NCI-H82 treated with DMSO at 0.1 percent for 48 hours (cell line): Measurements from ENCODE around the gene TRPM5.
"Not testable (repeated sequence)": the region's sequence is repeated elsewhere in the genome, so short reads cannot be mapped to it uniquely, and the experiment has no call there.

ENCODE experiments used
- DNase-seq: peaks from one replicate; lab custom pipeline; 2025; ENCODE audit not compliant: unreplicated experiment; lab: John Stamatoyannopoulos, UW

Gene TRPM5, protein sequence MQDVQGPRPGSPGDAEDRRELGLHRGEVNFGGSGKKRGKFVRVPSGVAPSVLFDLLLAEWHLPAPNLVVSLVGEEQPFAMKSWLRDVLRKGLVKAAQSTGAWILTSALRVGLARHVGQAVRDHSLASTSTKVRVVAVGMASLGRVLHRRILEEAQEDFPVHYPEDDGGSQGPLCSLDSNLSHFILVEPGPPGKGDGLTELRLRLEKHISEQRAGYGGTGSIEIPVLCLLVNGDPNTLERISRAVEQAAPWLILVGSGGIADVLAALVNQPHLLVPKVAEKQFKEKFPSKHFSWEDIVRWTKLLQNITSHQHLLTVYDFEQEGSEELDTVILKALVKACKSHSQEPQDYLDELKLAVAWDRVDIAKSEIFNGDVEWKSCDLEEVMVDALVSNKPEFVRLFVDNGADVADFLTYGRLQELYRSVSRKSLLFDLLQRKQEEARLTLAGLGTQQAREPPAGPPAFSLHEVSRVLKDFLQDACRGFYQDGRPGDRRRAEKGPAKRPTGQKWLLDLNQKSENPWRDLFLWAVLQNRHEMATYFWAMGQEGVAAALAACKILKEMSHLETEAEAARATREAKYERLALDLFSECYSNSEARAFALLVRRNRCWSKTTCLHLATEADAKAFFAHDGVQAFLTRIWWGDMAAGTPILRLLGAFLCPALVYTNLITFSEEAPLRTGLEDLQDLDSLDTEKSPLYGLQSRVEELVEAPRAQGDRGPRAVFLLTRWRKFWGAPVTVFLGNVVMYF (N-terminal part only)

GRCh38 chr11:2443881-2444820, at the start of gene TRPM5:
TRPM5 (minus strand) TSS chr11:2444514; CDS start chr11:2423036, 21,478 bp downstream.
- no peak for DNase-seq

DNA sequence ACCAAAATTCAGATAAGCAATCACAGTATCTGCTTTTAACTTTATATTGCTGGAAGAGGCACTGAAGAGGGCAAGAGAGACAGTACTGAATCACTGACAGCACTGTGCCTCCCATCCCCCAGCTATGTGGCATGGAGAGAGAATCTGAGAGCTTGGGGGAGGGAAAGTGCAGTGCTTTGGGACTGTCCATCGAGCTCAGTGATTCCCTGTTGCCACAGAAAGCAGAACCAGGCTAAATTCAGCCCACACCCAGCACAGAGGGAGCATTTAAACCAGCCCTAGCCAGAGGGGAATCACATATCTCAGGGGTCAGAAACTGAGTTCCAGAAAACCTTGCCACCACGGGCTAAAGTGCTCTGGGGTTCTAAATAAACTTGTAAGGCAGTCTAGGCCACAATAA, 44.8 kb upstream of the TRPM5 start:
- DNase-seq, result no peak

- DNase-seq, result no peak
Measured at GRCh38 chr11:2488004-2488403, 43.7 kb upstream of the TRPM5 start.

DNA sequence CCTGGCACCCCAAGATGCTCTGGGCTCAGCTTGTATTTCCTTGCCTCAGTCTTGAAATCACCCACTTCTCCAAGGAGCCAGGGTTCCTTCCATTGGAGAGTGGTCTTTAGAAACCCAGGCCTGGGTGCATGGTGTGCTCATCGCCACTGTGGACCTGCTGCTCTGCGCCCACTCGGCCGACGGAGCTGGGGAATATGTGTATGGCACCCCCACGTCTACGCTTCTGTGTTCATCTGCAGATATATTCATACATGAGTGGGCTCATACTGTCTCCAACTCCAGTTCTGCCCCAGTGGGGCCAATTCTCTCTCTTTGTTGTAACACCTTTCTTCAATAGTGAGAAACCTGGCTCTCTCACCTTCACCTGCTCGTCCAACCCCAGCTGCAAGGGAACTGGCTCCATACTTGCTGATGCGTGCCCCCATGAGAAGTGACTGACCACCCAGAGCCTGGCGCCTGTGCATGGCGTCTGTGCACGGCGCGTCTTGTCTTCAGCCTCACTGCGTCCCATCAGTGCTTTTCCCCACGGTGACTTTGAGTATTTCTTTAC, 40.3 kb upstream of the TRPM5 start:
- no peak for DNase-seq

DNA sequence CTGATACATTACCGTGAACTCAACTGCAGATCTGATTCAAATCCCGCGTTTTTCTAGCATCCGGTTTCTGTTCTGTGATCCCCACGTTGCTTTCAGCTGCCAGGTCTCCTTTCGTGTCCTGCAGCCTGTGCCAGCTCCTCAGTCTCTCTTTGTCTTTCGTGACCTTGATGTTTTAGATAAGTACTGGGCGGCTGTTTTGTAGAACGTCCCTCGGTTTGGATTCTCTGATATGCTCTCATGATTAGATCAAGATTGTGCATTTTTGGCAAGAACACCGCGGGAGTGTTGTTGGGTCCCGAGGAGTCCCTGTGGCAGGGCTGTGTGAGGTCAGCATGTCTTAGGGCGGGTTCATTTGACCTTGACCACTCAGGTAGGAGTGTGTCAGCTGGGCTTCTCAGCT, 39.1 kb upstream of the TRPM5 start:
- no peak for DNase-seq

DNA sequence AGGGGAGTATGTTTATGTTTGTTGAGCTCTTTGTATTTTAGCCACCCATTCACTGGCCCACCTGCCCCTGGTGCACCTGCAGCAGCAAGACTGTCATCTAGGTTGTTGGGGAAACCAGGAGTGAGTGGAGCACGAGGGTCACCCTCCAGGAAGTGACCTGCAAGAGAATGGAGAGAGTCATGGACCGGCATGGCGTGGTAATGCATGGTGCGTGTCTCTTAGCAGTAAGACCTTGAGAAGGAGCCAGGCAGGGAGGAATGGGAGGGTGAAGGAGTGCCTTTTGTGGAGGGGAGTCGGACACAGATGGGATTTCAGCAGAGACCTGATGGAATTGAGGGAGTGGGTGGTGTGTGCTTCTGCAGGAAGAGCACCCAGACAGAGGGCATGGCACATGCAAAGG, 38.4 kb upstream of the TRPM5 start:
- no peak for DNase-seq

DNA sequence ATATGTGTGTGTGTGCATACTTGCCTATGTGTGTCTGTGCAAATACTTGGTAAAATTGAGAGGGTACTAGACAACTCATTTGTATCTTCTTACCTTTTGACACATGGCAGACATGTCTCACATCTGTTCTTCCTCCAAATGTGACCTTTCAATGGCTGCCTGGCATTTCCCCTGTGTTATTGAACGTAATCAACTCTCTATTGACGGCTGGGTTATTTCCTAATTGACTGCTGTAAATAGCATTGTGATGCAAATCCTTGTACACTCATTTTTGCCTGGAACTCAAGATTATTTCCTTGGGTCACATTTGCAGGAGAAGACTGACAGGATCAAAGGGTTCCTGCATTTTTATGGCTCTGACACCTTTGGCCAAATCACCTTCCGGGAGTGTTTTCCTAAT, 37.9 kb upstream of the TRPM5 start:
- DNase-seq, result no peak

- no peak for DNase-seq
Measured at GRCh38 chr11:2481253-2481652, 36.9 kb upstream of the TRPM5 start.

DNA sequence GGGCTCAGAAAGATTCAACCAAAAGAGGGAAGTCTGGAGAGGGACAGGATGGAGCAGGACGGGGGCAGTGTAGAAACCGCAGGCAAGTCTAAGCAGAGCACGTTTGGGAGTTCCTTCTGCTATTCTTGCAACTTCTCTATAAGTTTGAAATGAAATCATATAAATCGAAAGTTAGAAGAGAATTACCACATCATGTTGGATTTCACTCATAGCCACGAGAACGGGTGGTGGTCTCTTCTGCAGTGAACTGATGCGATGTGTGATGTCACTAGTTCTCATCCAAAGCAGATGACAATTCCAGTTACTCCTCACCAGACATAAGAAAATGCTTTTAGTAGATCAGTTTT, 36.5 kb upstream of the TRPM5 start:
- DNase-seq, result no peak

DNA sequence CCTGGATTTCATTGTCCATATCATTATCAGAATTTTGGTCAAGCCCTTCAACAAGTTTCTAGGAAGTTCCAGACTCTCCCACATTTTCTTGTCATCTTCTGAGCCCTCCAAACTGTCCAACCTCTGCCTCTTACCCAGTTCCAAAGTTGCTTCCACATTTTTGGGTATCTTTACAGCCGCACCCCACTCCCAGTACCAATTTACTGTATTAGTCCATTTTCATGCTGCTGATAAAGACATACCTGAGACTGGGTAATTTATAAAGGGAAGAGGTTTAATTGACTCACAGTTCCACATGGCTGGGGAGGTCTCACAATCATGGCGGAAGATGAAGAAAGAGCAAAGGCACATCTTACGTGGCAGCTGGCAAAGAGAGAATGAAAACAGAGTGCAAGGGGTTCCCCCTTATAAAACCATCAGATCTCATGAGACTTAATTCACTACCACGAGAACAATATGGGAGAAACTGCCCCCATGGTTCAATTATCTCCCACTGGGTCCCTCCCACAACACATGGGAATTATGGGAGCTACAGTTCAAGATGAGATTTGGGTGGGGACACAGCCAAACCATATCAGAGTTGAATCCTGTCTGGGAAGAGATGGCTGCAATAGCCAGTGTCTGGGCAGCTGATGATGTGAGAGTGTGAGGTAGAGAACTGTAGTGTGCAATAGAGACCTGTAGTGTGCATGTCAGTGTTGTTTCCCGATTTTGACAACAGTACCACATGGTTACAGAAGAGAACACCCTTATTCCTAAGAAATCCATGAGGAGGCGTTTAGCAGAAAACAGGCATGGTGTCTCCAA, 36.0 kb upstream of the TRPM5 start:
- not testable (repeated sequence) for DNase-seq

DNA sequence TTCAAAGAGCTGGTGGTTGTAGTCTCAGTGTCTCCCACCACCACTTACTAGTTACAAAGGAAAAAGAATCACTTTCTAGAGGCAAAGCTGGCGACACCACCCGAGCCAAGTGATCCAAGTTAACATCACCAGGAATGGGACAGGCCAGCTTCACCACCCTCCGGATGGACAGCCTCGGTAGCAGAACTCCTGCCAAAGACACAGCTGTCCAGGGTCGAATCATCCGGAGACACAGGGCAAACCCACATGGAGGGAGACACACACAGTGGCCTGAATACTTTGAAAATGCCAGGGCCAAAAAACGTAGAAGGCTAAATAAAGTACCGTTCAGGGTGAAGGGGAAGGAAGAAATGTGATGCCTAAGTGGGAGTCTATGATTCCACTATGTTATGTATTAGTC, 33.6 kb upstream of the TRPM5 start:
- no peak for DNase-seq

DNA sequence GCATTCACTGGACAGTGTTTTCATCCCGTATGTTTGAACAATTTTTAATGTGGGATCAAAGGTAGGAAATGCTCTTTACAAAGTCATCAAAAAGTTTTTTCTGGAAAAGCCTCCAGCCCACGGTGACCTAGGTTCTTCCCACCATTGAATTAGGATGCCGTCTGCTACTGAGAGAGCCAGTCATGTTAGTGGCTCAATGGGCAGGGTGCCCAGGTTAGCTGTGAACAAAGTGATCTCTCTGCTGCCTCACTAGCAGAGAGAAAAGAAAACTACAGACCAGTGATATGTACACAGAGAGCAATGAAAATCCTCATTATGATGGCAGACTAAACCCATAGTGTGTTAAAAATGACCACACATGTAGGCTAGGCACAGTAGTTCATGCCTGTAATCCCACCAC, 32.9 kb upstream of the TRPM5 start:
- DNase-seq, result no peak

DNA sequence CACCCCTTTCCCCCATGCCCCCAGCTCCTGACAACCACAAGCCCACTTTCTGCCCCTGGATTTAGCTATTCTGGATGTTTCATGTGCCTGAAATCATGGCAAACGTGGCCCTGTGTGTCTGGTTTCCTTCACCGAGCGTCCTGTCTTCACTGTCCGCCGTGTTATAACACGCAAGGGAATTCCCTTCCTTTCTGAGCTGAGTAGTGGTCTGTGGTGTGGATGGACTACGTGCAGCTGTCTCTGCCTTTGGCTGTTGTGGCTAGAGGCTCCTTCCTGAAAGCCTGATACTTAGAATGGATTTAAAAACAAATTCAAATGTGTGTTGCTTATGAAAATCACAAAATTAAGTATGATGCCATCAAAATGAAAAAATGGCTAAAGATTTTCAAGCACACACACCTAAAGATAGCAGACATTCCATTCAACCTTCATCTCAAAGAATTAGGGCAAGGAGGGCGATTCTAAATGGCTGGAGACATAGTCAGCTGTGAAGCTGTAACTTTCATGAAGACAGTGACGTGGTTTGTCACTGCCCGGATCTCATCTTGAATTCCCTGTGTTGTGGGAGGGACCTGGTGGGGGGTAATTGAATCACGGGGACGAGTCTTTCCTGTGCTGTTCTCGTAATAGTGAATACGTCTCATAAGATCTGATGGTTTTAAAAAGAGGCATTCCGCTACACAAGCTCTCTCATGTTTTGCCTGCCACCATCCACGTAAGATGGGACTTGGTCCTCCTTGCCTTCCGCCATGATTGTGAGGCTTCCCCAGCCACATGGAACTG, 31.0 kb upstream of the TRPM5 start:
- DNase-seq, result no peak

DNA sequence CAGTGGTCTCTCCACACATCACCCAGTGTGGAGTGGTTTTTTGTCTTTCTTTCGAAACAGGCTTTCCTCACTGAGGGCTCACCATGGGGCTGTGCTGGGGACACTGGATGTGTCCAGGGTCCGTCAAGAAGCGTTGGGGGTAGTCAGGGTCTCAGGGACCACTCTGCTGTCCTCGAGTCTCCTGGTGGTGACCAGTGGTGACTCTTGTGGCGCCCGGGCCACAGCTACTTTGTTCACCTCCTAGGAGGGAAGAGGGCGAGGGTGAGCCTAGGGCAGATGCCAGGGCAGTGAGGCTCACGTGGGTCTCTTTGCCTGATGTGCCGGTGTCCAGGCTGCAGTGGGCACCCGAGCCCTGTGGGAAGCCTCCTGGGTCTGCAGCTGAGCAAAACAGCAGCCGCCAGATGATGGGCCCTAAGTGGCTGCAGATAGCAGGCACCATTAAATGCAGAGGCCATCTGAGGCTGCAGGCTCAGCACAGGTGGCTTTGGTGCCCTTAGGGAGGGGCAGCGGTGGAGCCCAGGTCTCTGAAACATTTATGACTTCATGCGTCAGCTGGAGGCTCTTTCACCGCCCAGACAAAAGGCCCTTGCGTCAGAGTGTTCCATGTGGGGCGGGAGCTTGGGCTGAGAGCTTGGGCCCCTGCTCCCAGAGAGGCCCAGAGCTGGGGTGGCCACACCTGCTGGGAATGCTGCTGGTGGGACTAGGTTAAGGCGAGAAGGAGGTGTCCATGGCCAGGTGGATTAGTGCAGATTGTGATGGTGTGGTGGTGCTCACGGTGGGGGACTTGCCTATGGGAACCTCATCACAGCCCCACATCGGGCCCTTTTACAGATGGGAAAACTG, 30.0 kb upstream of the TRPM5 start:
- DNase-seq, result no peak

DNA sequence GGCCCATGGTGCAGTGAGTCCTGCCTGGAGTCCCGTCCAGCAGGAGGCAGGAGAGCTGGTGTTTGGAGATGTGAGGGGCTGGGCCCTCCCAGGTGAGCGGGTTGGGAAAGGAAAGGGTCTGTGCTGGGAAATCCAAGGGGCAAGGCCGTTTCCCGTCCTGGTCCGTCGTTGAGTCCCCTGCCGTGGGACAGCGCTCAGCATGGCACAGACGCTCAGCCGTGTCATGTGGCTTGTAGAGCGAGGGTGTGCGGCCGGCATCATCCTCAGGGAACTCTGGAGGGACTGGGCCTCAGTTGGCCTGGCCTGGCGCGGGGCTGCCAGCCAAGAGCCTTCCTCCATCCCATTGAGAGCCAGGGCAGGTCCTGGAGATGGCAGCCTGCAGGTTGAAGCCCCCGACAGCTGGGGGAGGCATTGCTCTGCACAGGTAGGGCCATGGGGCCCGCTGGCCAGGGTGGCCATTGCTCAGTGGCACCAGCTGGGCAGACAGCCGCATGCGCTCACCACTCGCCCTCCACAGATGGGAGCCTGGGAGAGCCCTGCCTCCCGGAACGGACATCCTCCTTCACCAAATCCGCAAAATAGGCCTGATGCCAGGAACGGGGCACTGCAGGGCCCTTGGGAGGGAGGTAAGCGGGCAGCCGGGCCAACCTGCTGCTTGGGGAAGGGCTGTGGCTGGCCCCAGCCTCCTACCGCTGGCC, 29.2 kb upstream of the TRPM5 start:
- no peak for DNase-seq

GRCh38 chr11:2472428-2473186, 28.3 kb upstream of the TRPM5 start:
- DNase-seq, result no peak

GRCh38 chr11:2471804-2472096, 27.4 kb upstream of the TRPM5 start:
- DNase-seq, result no peak
